Endothelial cell of hepatic sinusoid (primary cell): ENCODE measurements around the gene HTR3D.
"Not testable (repeated sequence)": the region's sequence is repeated elsewhere in the genome, so short reads cannot be mapped to it uniquely, and the experiment has no call there.

Experiments used
- in situ Hi-C: cut with HindIII; loops from 2 replicates; pipeline ENCODE4 v1.10.0; 2017; ENCODE audit warnings: low sequenced_read_pairs

The HTR3D gene

DNA sequence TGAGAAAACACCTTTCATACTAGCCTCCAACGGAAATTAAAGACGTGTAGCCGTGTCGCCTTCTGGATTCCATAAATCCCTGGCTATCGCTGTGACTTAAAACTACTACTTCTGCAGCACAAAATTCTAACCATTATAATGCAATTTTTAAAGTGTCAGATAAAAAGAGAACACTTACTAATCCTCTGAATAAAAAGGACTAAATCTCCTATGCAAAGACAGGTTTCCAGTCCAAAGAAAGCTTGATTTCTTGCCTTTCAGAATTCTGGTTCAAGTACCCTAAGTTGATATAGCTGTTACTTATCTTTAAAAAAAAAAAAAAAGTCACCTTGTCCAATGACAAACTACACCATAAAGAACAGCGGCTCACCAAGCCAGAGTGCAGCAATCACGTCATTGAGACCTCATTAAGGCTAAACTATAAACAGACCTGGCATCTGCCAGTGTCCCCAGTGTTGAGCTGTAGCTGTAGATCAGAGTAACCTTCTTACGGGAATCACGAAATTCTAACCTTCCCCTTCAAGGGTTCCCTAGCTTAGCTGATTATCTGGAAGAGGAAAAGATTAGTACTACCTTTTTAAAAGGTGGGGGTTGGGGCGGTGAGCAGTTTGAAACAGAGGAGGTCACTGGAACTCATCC is 16.0 kb upstream of the HTR3D start:
- in situ Hi-C loops, result no loop called here

DNA sequence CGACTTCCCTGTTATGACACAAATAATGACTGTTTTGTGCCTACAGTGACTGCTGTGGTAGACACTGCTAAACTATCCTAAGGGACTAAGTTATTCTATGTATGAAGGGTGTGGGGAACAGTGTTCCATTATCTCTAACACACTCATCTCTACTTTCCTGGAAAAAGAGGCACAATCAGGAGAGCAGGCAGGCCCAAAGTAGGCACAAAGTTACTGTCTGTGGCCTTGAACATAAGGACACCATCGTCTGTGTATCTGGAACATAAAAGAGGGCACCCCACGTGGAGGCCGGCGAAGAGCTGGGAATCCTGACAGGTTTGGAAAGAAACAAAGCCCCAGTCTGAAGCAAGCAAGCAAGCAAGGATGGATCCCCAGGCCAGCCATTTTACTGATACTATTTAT is 15.4 kb upstream of the HTR3D start:
- in situ Hi-C loops, result no loop called here

DNA sequence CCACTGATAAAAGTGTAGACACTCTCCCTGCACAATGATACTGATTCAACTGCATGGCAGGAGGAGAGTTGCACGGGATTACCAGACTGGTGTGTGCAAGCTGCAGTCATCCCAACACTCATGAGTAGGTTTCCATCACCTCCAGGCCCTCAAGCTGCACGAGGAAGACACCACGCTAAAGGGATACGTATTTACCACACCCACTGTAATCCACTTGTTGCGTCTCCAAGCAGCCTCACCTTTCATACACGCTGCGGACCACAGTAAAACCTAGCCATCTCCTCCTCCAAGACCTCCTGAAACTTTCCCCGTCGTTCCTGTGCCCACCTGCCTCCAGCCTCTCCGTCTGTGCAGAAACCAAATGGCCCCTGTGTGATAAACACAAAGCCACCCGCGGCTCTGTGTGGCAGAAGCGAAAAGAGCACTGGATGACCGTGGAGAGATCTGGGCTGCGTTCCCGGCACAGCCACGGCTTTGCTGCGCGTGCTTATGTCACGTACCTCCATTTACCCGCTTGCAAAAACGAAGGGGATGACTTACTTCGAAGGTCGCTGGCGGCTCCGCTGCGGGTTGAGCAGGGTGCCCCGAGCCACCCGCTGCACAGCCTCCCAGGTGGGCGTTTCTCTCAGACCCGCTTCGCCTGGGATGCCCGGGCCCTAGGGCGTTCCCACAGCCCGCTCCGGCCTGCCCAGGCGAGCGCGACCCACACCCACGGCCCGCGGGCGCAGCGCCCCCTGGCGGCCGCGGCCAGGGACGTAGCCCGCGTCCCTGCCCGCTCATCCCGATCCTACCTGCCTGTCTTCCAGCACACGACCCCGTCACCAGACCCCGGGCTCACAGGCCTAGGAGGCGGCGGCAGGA is 14.5 kb upstream of the HTR3D start:
- in situ Hi-C loops, result no loop called here

- in situ Hi-C loops, result no loop called here
Observed at GRCh38 chr3:184017672-184018423, 13.7 kb upstream of the HTR3D start, which contains the start of gene ABCC5. Gene ABCC5 (minus strand): TSS chr3:184017884. CDS start chr3:184014392, 3,492 bp downstream.

DNA sequence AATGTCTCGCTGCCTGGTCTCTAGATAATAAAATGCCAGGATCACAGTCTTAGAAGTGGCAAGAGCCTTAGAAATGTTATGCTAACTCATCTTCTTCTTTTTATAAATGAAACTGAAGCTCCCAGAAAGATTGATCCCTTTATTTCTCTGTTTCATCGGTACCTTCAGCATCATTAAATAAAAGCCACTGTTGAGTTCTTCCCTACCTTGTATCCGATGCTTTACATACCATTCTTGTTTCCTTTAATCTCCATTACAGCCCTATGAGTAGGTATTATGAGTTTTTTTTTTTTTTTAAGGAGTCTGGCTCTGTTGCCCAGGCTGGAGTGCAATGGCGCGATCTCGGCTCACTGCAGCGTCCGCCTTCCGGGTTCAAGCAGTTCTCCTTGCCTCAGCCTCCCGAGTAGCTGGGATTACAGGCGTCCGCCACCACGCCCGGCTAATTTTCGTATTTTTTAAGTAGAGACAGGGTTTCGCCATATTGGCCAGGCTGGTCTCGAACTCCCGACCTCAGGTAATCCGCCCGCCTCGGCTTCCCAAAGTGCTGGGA is 13.0 kb upstream of the HTR3D start:
- in situ Hi-C loops, result no loop called here

DNA sequence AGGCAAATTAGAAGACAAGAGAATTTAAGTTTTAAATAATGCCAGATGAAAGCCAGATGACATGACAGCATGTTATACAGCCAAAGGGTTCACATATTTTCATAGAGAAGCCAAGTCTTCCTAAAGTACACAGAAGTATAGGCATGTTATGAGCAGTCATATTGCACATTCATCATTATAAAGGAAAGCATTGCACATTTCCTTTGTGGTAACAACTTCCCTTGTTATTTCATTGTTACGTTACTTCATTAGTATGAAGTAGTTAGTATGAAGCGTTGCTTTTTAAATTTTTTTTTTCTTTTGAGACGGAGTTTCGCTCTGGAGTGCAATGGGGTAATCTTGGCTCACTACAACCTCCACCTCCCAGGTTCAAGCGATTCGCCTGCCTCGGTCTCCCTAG is 9.2 kb upstream of the HTR3D start:
- in situ Hi-C loops, result no loop called here

- in situ Hi-C loops, result not testable (repeated sequence)
Observed at GRCh38 chr3:184025256-184025655, 6.3 kb upstream of the HTR3D start.

GRCh38 chr3:184028275-184028890 is 3.2 kb upstream of the HTR3D start:
- in situ Hi-C loops, result not testable (repeated sequence)

GRCh38 chr3:184029443-184029842 is 2.1 kb upstream of the HTR3D start:
- in situ Hi-C loops, result no loop called here

DNA sequence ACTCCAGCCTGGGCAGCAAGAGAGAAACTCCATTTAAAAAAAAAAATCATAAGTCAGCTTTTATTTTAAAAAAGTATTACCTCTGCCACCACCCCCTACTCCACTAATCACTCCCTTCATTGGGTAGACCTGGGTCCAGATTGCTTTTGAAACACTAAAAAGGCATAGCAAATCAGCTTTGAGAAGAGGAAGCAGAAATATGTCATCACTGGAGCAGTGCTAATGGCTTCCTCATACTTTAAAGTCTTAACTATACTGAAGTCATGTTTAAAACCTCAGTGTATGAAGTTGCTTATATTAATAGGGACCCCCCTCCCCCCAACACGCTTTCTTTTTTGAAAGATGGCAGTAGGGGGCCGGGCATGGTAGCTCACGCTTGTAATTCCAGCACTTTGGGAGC is 1.0 kb upstream of the HTR3D start:
- in situ Hi-C loops, result no loop called here

DNA sequence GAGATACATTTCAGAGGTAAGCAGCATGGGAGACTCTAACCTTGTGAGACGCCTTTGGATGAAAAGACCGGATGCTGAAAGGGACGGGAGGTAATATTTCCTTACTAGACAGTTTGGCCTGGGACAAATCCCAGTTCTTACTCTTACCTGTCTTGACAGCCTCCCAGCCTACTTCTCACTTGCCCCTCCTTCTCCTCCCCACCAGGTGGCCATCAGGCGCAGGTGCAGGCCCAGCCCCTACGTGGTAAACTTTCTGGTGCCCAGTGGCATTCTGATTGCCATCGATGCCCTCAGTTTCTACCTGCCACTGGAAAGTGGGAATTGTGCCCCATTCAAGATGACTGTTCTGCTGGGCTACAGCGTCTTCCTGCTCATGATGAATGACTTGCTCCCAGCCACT is 6.3 kb downstream of the HTR3D start:
- in situ Hi-C loops, result no loop called here

DNA sequence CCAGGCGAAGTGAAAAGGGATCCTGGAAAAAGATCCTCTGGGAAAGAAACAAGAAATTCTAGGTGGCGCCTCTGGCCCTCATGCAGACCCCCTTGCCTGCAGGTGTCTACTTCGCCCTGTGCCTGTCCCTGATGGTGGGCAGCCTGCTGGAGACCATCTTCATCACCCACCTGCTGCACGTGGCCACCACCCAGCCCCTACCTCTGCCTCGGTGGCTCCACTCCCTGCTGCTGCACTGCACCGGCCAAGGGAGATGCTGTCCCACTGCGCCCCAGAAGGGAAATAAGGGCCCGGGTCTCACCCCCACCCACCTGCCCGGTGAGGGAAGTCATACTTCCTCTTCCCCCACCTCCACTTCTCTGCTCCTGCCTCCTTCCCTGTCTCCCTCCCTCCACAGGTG is 6.8 kb downstream of the HTR3D start:
- in situ Hi-C loops, result not testable (repeated sequence)

DNA sequence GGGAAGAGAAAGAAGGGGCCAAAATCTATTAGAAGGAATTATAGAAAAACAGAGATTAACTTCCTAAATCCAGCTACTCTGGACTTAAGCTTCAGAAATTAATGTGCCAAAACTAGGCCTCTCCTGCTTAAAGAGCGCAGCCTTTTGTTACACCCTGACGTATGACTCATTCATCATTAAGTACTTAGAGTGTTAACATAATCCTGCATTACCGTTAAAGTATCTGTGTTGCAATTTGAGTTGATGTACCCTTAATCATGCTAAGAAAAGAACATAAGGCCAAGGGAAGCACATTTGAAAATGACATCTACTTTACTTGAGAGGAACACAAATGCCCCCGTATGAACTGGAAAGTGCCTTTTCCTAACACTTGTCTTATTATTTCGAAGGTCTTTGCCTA is 7.9 kb downstream of the HTR3D start:
- in situ Hi-C loops, result no loop called here

GRCh38 chr3:184040010-184040409 is 8.5 kb downstream of the HTR3D start:
- in situ Hi-C loops, result no loop called here

DNA sequence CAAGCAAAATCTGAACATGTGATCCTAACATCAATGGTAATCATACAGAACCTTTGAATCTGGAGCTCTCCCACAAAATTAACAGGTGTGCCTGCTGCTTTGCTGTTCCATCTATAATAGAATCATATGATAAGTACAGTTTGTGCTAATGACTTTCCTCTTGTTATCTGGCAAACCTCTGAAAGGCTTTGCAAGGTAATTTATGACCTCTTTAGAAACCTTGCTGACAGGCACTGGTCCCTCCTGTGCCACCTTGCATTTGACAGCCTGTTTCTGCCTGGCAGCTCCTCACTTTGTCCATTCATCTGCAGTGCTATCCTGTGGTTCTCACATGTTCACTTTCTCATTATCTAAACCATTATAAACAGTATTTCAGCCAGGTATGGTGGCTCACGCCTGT is 11.1 kb downstream of the HTR3D start:
- in situ Hi-C loops, result no loop called here

DNA sequence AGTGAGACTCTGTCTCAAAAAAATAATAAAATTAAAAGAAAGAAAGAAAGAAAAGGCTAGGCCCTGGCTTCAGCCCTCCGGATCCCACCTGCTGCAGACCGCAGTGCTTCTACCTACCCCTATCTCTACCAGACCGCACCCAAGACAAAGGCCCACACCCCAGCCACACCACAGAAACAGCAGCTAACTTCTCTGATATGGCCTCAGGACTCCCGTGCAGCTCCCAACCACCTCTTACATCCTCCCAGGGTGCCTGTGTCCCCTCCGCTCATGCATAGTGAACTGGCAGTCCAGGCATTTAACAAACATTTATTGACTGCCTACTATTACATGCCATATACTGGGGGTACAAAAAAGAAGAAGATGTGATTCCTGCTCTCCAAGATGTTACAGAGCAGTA is 14.5 kb downstream of the HTR3D start:
- in situ Hi-C loops, result no loop called here

GRCh38 chr3:184050217-184050847 is 18.8 kb downstream of the HTR3D start:
- in situ Hi-C loops, result loop anchor here (5.0 kb wide), 1 partner anchor 73 kb away; no protein-coding TSS in a partner anchor

- in situ Hi-C loops, result loop anchor here (5.0 kb wide), 1 partner anchor 75 kb away; no protein-coding TSS in a partner anchor
Observed at GRCh38 chr3:184052767-184053166, 21.2 kb downstream of the HTR3D start, which contains the start of gene HTR3C. Gene HTR3C (plus strand): TSS chr3:184053047. CDS start chr3:184053081, 34 bp downstream.

DNA sequence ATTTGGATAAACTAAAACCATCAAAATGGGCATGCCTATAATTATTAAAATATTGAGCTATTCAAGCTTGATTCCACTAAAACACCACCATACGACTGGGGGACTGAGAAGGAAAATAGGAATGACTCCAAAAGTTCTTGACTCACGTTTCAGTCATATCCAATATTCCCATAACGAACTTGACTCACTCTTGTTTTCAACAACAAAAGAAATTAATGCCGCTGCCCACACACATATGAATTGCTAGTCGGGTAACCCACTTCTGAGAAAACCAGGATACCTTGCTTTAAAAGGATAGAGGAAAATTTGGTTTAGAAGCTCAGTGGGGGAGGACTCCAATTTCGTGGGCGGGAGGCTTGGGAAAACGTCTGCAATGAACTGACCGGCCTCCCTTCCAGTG is 26.5 kb downstream of the HTR3D start:
- in situ Hi-C loops, result no loop called here

GRCh38 chr3:184059424-184059823 is 27.9 kb downstream of the HTR3D start:
- in situ Hi-C loops, result no loop called here
